ENCODE data around the gene ANKRD42. TPM values are rescaled to one million over a fixed set of nuclear protein-coding genes. Genes with fewer than 3 reads are reported as not detected.

Gene ANKRD42
- polyA plus RNA-seq, 1 of the 3 experiments (the other 2 are of a cell fraction), result 13.3 TPM

DNA sequence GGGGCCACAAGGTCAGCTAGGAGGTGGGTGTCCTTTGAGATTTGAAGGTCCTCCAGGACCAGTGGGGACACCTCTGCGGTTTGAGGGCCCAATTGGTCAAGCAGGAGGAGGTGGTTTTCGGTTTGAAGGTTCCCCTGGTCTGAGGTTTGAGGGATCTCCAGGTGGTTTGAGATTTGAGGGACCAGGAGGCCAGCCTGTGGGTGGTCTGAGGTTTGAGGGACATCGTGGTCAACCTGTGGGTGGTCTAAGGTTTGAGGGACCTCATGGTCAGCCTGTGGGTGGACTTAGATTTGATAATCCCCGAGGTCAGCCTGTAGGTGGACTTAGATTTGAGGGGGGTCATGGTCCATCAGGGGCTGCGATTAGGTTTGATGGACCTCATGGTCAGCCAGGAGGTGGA is 24.8 kb upstream of the ANKRD42 start (continued):
- TF ChIP-seq RAD21 (IDR thresholded peaks at IDR 0.05; ENCODE audit: low read length), result no peak
- no peak for TF ChIP-seq CHD2 (IDR thresholded peaks at IDR 0.05; ENCODE audit: low read length, partially characterized antibody)
- no peak for TF ChIP-seq RXRA (IDR thresholded peaks at IDR 0.05; ENCODE audit: borderline replicate concordance, low read depth)

DNA sequence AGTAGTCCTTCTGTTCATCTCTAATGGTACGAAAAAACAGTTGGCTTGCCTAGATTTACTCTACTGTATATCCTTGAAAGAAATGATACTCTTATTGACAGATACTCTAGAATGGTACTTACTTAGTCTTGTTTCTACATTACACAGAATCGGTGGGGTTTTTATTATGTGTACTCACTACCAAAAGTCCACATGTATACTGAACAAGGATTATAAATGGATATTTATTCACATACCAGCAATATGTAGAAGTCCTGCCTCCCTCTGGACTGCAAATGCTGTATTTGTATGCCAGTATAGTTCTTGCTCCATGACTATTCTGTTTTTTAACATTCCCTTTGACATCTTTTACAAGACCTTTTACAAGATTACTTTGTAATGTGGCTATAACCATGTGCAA is 22.6 kb upstream of the ANKRD42 start:
- Histone ChIP-seq H3K9ac (no peak overlapping the region), H4K20me1 (ENCODE audit: insufficient read depth) (peaks cover 64% of the 10 kb centered on the region), H3K36me3 (replicated peaks in 1 of 2; ENCODE audit: control insufficient read depth in 1 of 2, insufficient read depth in 2 of 2, low read length in 1 of 2) (peaks cover 75 to 92% of the 10 kb centered on the region in 2 experiments), H2AFZ (ENCODE audit: low read depth) (no peak overlapping the region), H3K79me2 (ENCODE audit: insufficient read depth) (peaks cover 100% of the 10 kb centered on the region), H3K9me3 (no peaks in the 10 kb centered on the region), H3K9me2 (no peaks in the 10 kb centered on the region), H3K27ac (ENCODE audit: low read depth in 2 of 2, low read length in 1 of 2) (no peak overlapping the region; a peak in 1 of 4 replicates), H3K4me2 (peak overlapping the region; percentile 47), H3K27me3 (ENCODE audit: insufficient read depth) (no peaks in the 10 kb centered on the region), H3K4me3 (ENCODE audit: low read depth in 2 of 2, low read length in 1 of 2) (no peak overlapping the region; a peak in 2 of 4 replicates), H3K4me1 (ENCODE audit: control insufficient read depth in 1 of 2, insufficient read depth in 2 of 2, low read depth in 1 of 2, low read length in 1 of 2) (peaks cover 8% of the 10 kb centered on the region in 2 experiments; a peak in 3 of 4 replicates), H3F3A (replicated peaks; ENCODE audit: insufficient read depth) (peaks cover 14% of the 10 kb centered on the region)
- ChIA-PET POLR2A (no interaction called here), CTCF (no interaction called here)
- TF ChIP-seq, protein P1, sequence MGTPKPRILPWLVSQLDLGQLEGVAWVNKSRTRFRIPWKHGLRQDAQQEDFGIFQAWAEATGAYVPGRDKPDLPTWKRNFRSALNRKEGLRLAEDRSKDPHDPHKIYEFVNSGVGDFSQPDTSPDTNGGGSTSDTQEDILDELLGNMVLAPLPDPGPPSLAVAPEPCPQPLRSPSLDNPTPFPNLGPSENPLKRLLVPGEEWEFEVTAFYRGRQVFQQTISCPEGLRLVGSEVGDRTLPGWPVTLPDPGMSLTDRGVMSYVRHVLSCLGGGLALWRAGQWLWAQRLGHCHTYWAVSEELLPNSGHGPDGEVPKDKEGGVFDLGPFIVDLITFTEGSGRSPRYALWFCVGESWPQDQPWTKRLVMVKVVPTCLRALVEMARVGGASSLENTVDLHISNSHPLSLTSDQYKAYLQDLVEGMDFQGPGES (IDR thresholded peaks at IDR 0.05; ENCODE audit: low read depth, low read length), result no peak
- TF ChIP-seq FOSL2 (IDR thresholded peaks at IDR 0.05; ENCODE audit: borderline replicate concordance, low read depth) (no peak), TAF1 (IDR thresholded peaks at IDR 0.05; ENCODE audit: borderline replicate concordance, low read depth, low read length) (no peak), ELF1 (IDR thresholded peaks at IDR 0.05) (no peak), RAD21 (IDR thresholded peaks at IDR 0.05; ENCODE audit: low read length) (no peak), JUND (IDR thresholded peaks at IDR 0.05) (no peak), TCF12 (IDR thresholded peaks at IDR 0.05) (no peak), EZH2phosphoT487 (IDR thresholded peaks at IDR 0.05; ENCODE audit: borderline replicate concordance, low read depth) (no peak), RXRA (IDR thresholded peaks at IDR 0.05; ENCODE audit: borderline replicate concordance, low read depth) (no peak), YY1 (IDR thresholded peaks at IDR 0.05; ENCODE audit: low read depth) (no peak), MXI1 (IDR thresholded peaks at IDR 0.05; ENCODE audit: low read depth, low read length) (no peak), POLR2AphosphoS5 (IDR thresholded peaks at IDR 0.05; ENCODE audit: low read depth, low read length) (no peak)
- TF ChIP-seq, protein P2, sequence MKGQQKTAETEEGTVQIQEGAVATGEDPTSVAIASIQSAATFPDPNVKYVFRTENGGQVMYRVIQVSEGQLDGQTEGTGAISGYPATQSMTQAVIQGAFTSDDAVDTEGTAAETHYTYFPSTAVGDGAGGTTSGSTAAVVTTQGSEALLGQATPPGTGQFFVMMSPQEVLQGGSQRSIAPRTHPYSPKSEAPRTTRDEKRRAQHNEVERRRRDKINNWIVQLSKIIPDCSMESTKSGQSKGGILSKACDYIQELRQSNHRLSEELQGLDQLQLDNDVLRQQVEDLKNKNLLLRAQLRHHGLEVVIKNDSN (IDR thresholded peaks at IDR 0.05; ENCODE audit: borderline replicate concordance, low read depth), result no peak
- TF ChIP-seq, protein P3, sequence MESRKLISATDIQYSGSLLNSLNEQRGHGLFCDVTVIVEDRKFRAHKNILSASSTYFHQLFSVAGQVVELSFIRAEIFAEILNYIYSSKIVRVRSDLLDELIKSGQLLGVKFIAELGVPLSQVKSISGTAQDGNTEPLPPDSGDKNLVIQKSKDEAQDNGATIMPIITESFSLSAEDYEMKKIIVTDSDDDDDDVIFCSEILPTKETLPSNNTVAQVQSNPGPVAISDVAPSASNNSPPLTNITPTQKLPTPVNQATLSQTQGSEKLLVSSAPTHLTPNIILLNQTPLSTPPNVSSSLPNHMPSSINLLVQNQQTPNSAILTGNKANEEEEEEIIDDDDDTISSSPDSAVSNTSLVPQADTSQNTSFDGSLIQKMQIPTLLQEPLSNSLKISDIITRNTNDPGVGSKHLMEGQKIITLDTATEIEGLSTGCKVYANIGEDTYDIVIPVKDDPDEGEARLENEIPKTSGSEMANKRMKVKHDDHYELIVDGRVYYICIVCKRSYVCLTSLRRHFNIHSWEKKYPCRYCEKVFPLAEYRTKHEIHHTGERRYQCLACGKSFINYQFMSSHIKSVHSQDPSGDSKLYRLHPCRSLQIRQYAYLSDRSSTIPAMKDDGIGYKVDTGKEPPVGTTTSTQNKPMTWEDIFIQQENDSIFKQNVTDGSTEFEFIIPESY (IDR thresholded peaks at IDR 0.05; ENCODE audit: borderline replicate concordance, low read depth), result no peak
- WGBS (ENCODE audit: low lambda C conversion rate), result 51% methylated on average over 2 of the region's 2 CpGs
- DNase-seq, result no peak
